GM10266 (cell line): Measurements from ENCODE around the gene PCNX1.

Experiments
- DNase-seq: peaks from one replicate; pipeline ENCODE4 v3.0.0; 2012; ENCODE audit errors: extremely low spot score
- CTCF ChIP-seq: IDR thresholded peaks from 2 replicates; pipeline ENCODE4 v1.5.1; 2012; ENCODE audit warnings: mild to moderate bottlenecking, low read depth; ENCODE audit not compliant: control insufficient read depth, insufficient read depth; ENCODE audit errors: missing control alignments

PCNX1 gene

GRCh38 chr14:71096947-71097346 is 189.7 kb downstream of the PCNX1 start:
- TF ChIP-seq CTCF, result no peak
- DNase-seq, result no peak

- peak; percentile 76 for TF ChIP-seq CTCF
- DNase-seq, result peak; percentile 46
Observed at GRCh38 chr14:71103662-71104484, 196.6 kb downstream of the PCNX1 start.

- no peak for TF ChIP-seq CTCF
- DNase-seq, result no peak
Observed at GRCh38 chr14:71105177-71105576, 197.9 kb downstream of the PCNX1 start.

- no peak for TF ChIP-seq CTCF
- no peak for DNase-seq
Observed at GRCh38 chr14:71107921-71108320, 200.7 kb downstream of the PCNX1 start.

- no peak for DNase-seq
- TF ChIP-seq CTCF, result no peak
Observed at GRCh38 chr14:71108398-71109119, 201.3 kb downstream of the PCNX1 start.

- DNase-seq, result no peak
Observed at GRCh38 chr14:71113376-71113775, 206.1 kb downstream of the PCNX1 start.

More at GRCh38 chr14:71113376-71113775, 206.1 kb downstream of the PCNX1 start:
- TF ChIP-seq CTCF, result no peak
